Astrocyte of the cerebellum (primary cell): ENCODE data around the gene DNM3.

ENCODE experiments used
- DNase-seq: peaks from one replicate; pipeline ENCODE4 v3.0.0-alpha.2; 2011; ENCODE audit warnings: low read depth
- H3K4me3 ChIP-seq: 2 replicates; pipeline ENCODE4 v1.5.1; 2011; ENCODE audit warnings: mild to moderate bottlenecking, low read depth, low read length, moderate library complexity
- CTCF ChIP-seq: IDR thresholded peaks from 2 replicates; pipeline ENCODE4 v1.5.1; 2012; ENCODE audit warnings: low read length, low read depth, moderate library complexity, mild to moderate bottlenecking; ENCODE audit errors: missing control alignments
- in situ Hi-C: cut with HindIII; loops from 2 replicates; pipeline ENCODE4 v1.10.0; 2017; ENCODE audit warnings: low sequenced_read_pairs

Gene DNM3

DNA sequence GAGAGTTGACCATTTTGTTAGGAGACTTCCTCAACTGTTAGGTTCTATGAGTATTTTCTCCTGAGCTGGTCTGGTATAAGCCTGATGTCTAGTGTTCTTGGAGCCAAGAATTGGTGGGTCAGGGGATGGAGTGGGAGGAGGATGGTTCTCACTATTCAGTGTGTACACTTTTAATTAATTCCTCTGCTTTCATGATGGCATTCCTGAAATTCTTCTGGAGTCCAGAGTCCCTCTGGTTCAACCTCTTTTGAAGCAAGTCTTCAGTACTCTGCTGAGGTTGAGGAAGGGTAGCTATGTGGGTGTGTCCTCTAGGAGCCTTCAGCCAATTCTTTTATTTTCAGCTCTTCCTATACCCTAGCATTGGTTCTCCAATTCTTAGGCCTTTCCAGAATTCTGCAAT lies 149.1 kb downstream of the DNM3 start:
- in situ Hi-C loops = no loop called here
- no peak for DNase-seq
- TF ChIP-seq CTCF = no peak
- no peak overlapping the region for H3K4me3 ChIP-seq

- TF ChIP-seq CTCF = no peak
- H3K4me3 ChIP-seq = no peak overlapping the region
- in situ Hi-C loops = no loop called here
- DNase-seq = no peak
These were observed 153.0 kb downstream of the DNM3 start for GRCh38 chr1:171994293-171994692.

DNA sequence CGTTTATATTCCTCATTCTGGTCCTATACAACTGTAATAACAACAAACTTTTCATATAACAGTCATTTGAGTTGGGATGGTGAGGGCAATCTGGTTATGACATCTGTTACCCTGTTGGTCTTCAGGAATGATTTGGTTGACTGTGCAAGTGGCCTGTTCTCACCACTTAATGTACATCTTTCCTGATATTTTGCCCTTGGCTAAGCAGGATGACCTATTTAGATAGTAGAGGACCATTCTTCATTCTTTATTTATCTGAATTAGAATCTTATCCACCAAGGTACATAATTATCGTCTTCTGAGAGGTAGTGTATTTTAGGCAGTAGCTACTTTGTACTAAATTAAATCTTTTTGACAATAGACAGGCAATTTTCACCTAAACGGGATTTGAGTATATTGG lies 154.3 kb downstream of the DNM3 start:
- H3K4me3 ChIP-seq = no peak overlapping the region
- no peak for TF ChIP-seq CTCF
- in situ Hi-C loops = no loop called here
- DNase-seq = no peak

DNA sequence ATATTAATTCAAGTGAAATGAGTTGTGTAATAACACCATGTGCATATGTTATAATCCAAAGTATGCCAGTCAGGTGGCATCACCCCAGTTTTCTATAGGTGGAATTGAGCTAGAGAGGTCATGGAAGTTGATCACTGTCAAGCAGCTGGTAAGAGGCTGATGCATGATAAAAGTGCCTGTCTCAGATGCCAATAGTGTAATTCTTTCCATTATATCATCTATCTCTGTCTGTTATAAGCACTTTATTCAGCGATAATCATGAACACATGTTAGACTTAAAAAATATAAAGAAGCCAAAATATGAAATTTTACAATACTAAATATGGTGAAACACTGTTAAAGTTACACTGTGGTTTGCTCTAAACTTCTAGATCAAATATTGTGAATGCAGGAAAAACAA lies 156.6 kb downstream of the DNM3 start:
- DNase-seq = no peak
- H3K4me3 ChIP-seq = no peak overlapping the region
- no peak for TF ChIP-seq CTCF
- in situ Hi-C loops = no loop called here

GRCh38 chr1:171998711-171999110 lies 157.4 kb downstream of the DNM3 start:
- in situ Hi-C loops = no loop called here
- TF ChIP-seq CTCF = no peak
- H3K4me3 ChIP-seq = no peak overlapping the region
- DNase-seq = no peak

DNA sequence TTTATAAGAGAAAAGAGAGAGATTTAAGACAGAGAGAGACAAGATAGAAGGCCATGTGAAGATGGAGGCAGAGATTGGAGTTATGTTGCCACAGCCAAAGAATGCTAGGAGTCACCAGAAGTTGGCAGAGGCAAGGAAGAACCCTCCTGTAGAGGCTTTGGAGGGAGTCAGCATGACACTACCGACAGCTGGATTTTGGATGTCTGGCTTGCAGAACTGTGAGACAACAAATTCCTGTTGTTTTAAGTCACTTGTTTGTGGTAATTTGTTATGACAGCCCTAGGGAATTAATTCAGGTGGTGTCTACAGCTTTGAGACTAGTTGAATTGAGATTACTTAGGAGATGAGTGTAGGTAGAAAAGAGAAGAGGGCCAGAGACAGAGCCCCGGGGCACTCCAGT lies 158.5 kb downstream of the DNM3 start:
- in situ Hi-C loops = loop anchor here (5.0 kb wide), 1 partner anchor 403 kb away; no protein-coding TSS in a partner anchor
- no peak overlapping the region for H3K4me3 ChIP-seq
- no peak for TF ChIP-seq CTCF
- DNase-seq = no peak

DNA sequence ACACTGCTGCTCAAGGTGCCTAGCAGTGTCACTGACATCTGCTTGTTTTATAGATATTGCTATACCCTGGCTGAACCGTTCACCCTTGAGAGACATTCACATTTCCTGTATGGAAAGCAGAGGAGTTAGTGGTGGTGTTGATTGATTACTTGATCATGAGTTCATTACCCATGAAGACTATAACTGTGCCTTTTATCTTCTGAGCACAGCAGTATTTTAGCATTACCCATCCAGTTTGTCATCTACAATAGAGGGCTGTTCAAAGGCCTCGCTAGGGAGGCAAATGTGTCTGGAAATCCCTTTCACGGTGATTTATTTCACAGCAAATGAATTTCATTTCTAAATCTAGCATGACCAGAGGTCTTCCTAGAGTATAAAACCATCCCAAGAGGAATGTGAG lies 160.0 kb downstream of the DNM3 start:
- H3K4me3 ChIP-seq = no peak overlapping the region
- DNase-seq = no peak
- TF ChIP-seq CTCF = no peak
- in situ Hi-C loops = loop anchor here (5.0 kb wide), 1 partner anchor 401 kb away; no protein-coding TSS in a partner anchor
